ENCODE measurements around the gene ITGB5.
"Not testable (repeated sequence)": the region's sequence is repeated elsewhere in the genome, so short reads cannot be mapped to it uniquely, and the experiment has no call there.

The ITGB5 gene

GRCh38 chr3:124832782-124833709 is 54.1 kb downstream of the ITGB5 start:
- no peak for DNase-seq

GRCh38 chr3:124831628-124832199 is 55.5 kb downstream of the ITGB5 start:
- no peak for DNase-seq

- DNase-seq, result peak; percentile 92
These were observed 57.2 kb downstream of the ITGB5 start for GRCh38 chr3:124829819-124830554.

GRCh38 chr3:124829178-124829818 is 57.9 kb downstream of the ITGB5 start:
- peak; percentile 8 for DNase-seq

GRCh38 chr3:124827476-124828206 is 59.5 kb downstream of the ITGB5 start:
- DNase-seq, result not testable (repeated sequence)

- DNase-seq, result peak; percentile 2
These were observed 60.5 kb downstream of the ITGB5 start for GRCh38 chr3:124826703-124827102.

GRCh38 chr3:124824286-124824915 is 62.8 kb downstream of the ITGB5 start:
- no peak for DNase-seq

GRCh38 chr3:124823648-124824047 is 63.5 kb downstream of the ITGB5 start:
- no peak for DNase-seq

- peak; percentile 66 for DNase-seq
These were observed 64.0 kb downstream of the ITGB5 start for GRCh38 chr3:124823206-124823605.

GRCh38 chr3:124821356-124821755 is 65.8 kb downstream of the ITGB5 start:
- no peak for DNase-seq

- peak; percentile 1 for DNase-seq
These were observed 68.6 kb downstream of the ITGB5 start for GRCh38 chr3:124818398-124819091.

- DNase-seq, result no peak
These were observed 70.1 kb downstream of the ITGB5 start for GRCh38 chr3:124817079-124817478.

GRCh38 chr3:124816206-124816605 is 71.0 kb downstream of the ITGB5 start:
- DNase-seq, result no peak

GRCh38 chr3:124815781-124816180 is 71.4 kb downstream of the ITGB5 start:
- peak; percentile 40 for DNase-seq

GRCh38 chr3:124814620-124815421 is 72.3 kb downstream of the ITGB5 start:
- DNase-seq, result no peak

- no peak for DNase-seq
These were observed 73.6 kb downstream of the ITGB5 start for GRCh38 chr3:124813541-124813940.

GRCh38 chr3:124812291-124813265 is 74.6 kb downstream of the ITGB5 start:
- peak; percentile 70 for DNase-seq

GRCh38 chr3:124811436-124811835 is 75.7 kb downstream of the ITGB5 start:
- DNase-seq, result no peak

GRCh38 chr3:124810970-124811369 is 76.2 kb downstream of the ITGB5 start:
- peak; percentile 41 for DNase-seq

Data from MV-4-11 (cell line).